Activated T-cell treated with anti-CD3 and anti-CD28 coated beads for 24 hours (primary cell): ENCODE measurements around the gene KRT73.
"Not testable (repeated sequence)": the region's sequence is repeated elsewhere in the genome, so short reads cannot be mapped to it uniquely, and the experiment has no call there.

ENCODE experiments used
- DNase-seq: peaks from one replicate; pipeline ENCODE4 v3.0.0-alpha.2; 2020; ENCODE audit warnings: low read depth

The KRT73 gene

DNA sequence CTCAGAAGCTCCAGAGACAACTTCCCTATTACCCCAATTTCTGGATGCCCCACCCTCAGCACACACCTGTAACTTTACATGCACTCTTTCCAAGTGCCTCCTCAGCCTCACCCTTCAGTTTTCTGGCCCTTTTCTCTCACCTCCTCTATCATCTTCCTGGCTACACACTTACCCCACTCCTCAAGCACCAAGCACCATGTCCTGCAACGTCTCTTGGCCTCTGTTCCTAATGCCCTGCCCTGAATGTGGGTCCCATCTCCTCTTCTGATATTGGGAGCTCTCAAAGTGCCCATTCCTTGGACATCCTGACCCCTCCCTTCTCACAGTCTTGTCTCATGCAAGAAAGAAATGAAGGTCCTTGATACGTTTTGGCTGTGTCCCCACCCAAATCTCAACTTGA, 18.3 kb downstream of the KRT73 start:
- DNase-seq: no peak

DNA sequence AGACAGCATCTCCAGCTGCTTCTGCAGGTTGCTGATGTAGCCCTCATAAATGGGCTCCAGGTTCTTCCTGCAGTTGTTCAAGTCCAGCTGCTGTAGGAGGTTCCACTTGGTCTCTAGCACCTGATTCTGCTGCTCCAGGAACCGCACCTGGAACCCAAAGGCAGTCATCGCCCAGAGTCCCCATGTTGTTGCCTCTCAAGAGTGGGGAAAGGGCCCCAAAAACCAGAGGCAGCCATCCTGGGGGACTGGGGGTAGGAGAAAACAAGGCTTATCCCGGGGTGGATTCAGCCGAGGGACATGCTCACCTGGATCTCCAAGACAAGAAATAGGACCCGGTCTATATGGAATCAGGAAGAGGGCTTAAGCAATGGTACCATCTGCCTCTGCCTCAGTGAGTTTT, 19.4 kb downstream of the KRT73 start:
- DNase-seq: no peak

DNA sequence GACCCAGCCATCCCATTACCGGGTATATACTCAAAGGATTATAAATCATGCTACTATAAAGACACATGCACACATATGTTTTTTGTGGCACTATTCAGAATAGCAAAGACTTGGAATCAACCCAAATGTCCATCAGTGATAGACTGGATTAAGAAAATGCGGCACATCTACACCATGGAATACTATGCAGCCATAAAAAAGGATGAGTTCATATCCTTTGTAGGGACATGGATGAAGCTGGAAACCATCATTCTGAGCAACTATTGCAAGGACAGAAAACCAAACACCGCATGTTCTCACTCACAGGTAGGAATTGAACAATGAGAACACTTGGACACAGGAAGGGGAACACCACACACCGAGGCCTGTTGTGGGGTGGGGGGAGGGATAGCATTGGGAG, 24.1 kb downstream of the KRT73 start:
- DNase-seq: not testable (repeated sequence)

DNA sequence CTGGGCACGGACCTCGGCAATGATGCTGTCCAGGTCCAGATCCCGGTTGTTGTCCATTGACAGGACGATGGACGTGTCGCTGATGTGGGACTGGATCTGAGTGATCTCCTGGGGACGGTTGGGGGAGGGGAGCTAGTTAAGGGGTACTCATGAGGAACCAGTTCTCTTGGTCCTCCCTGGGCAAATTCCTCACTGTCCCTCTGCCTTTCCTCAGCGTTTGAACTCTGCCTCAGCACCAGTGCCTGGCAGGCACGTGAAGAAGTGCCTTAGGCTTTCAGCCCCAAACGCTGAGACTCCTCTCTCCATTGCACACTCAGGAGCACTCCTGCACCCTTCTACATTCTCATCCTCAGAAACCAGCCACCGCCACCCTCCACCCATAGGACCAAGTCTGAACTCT, 26.8 kb downstream of the KRT73 start:
- no peak for DNase-seq

DNA sequence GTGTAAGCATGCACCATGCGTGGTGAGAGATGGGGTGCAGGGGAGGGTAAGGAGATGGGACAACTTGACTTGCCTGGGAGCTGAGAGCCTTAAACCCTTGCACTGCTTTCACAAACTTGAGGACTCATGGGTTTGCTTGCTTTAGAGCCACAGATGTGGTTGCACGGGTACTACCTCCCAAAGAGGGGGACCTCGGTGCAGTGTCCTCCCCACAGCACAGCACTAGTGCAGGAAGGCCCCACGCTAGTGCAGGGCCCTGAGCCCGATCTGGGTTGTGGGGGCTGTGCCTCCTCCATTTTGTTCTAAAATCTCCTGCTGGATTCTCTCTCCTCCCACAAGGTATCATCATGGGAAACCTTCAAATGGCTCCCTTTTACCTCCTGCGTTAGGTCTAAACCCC, 28.3 kb downstream of the KRT73 start:
- no peak for DNase-seq

DNA sequence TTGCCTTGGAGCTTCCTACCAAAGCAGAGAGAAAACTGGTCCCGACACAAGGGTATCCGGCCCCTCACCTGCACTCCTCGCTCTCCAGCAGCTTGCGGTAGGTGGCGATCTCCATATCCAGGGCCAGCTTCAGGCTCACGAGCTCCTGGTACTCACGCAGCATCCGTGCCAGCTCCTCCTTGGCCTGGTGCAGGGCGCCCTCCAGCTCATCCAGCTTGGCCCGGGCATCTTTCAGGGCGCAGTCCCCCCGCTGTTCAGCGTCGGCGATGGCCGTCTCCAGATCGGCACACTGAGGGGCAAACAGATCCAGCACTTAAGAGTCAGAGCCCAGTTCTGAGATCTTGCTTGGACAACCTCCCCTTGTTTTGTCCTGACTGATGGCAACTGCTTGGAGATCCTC, 30.8 kb downstream of the KRT73 start:
- DNase-seq: no peak

DNA sequence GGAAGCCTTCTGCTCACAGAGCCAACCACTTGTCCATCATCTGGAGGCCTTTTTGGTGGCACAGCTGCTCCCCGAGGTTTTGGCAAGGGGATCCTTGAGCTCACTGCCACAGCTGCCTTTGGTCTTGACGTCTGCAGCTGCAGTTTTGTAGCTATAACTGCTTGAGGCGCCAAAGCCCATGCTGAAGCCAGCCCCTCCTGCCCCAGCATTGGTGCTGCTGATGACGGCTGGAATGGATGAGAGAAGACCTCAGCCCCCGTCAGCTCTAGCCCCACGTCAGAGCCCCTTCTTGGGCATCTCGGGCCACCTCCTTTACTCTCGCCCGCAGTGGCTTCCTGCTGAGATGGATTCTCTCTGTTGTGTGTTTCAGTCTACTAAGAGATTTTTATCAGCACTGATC, 32.4 kb downstream of the KRT73 start:
- no peak for DNase-seq

DNA sequence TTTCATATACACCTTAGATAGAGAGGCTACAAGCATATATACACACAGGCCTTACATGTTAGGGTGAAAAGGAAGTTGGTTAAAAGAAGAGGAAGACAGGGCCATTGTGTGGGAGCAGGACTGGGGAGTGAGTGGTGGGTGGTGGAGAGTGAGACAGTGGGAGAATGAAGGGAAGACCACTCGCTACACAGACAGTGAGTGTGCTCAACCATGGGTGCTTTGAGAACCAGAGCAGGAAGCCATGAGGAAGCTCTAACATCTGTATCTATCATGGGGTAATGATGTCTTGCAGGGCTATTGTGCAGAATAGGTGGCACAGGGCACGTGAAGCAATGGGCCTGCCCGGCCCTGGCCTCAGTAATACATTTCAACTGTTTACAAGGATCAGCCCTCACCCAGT, 33.3 kb downstream of the KRT73 start:
- DNase-seq: no peak

DNA sequence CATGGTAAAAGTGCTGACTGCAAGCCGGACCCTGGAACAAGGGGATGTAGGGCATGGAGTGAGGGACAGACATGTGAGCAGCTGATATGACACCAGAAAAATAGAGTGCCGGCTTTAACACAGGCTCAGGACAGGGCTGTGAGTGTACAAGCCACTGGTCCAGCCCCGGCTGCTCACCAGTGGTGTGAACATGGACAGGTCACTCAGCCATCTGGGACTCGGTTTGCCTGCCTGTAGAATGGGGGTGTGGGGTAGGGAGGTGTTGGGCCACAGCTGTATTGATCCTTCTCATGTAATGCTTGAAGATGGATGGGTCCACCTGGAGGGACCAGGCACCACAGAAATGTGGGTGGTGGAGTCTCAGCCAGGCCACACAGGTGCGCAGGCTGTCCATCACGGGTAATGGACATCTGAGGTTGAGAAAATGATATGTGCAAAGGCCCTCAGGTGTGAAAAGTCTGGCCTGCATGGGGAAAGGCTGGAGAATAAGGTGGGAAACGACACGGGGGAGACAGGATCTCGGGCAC, 34.1 kb downstream of the KRT73 start:
- no peak for DNase-seq

DNA sequence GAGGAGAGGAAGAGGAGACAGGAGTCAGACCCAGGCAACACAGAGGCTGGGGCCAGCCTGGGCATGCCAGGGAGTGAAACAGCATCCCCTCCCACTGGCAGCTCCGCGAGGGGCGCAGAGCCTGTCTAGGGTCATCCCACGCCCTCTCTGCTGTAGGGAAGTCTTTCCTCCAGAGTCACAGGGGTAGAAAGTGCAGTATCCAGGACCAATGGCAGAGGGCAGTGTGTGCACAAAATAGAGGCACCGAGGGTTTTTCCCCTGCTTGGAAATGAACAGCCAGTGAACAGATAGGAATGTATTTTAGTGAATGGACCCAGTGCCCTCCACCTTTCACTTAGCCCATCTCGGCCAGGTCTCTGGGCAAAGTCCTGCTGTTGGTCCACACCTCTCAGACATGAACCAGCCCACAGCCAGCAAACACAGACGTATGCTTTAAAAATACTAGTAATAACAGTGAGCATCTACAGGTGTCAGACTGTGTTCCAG, 35.3 kb downstream of the KRT73 start:
- peak; percentile 61 for DNase-seq

DNA sequence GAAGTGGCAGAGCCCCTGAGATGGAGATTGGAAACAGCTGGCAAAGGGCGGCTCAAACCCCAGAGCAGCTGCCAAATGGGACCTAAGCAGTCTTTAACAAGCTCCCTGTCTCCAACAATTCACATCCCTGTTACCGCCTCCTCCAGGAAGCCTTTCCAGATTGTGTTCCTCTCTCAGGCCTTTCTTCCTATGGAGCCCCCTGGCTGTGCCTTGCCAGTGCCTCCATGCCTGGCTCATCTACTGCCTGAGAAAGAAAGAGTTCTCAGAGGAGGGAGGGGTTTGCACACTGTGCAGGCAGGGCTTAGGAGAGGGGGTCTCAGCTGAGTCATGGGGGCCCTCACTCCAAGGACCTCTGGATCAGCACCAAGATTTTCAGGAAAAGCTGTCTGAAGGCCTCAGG, 35.9 kb downstream of the KRT73 start:
- DNase-seq: no peak

DNA sequence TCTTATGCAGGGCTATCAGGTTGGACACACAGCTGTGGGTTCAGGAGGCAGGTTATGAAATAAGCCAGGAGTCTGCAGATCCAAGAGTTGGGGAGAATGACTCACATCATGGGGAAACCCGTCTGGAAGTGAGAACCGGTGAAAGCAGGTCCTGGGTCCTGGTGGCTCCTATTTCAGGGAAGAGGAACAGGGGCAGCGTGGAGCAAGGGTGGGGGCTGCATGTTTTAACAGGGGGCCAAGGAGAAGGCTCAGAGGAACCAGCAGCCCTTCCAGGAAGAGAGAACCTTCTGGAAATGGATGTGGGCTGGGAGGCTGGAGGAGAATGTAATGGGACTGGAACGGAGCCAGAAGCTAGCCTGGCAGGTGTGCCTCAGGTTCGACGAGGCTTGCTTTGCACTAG, 36.9 kb downstream of the KRT73 start:
- DNase-seq: no peak

DNA sequence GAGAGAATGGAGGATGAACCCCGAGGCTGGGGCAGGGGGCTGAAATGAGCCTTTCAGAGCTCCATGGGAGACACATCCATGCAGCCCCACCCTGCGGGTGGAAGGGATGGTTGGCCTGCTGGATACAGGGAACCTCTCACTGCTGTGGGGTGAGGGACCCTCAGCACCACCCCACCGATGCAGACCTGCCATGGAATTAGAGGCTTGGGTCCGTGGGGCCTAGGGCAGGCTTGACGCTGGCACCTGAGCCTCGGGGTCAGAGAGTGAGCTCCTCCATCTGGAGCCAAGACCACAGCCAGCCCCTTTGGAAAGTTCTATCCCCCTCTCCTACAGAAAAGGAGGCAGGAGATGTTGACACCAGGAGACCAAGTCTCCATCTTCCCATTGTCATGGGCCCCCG, 37.3 kb downstream of the KRT73 start:
- no peak for DNase-seq

DNA sequence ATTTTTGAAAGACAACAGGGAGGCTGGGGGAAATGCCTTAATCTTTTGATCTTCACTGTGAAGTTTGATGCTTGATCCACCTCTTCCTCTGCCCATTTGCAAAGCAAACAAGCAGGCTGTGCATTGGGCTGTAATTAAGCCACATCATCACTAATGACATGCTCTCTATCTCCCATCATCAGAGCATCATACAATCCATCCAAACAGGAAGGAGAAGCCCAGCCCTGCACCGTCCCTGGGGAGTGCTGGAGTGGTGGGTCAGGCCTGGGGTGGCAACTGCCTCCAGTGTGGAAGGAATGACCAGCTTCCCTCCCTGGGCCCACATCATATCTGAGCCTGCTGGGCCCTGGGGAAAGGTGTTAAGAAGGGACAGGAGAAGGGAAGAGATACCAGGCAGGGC, 37.9 kb downstream of the KRT73 start:
- DNase-seq: no peak

DNA sequence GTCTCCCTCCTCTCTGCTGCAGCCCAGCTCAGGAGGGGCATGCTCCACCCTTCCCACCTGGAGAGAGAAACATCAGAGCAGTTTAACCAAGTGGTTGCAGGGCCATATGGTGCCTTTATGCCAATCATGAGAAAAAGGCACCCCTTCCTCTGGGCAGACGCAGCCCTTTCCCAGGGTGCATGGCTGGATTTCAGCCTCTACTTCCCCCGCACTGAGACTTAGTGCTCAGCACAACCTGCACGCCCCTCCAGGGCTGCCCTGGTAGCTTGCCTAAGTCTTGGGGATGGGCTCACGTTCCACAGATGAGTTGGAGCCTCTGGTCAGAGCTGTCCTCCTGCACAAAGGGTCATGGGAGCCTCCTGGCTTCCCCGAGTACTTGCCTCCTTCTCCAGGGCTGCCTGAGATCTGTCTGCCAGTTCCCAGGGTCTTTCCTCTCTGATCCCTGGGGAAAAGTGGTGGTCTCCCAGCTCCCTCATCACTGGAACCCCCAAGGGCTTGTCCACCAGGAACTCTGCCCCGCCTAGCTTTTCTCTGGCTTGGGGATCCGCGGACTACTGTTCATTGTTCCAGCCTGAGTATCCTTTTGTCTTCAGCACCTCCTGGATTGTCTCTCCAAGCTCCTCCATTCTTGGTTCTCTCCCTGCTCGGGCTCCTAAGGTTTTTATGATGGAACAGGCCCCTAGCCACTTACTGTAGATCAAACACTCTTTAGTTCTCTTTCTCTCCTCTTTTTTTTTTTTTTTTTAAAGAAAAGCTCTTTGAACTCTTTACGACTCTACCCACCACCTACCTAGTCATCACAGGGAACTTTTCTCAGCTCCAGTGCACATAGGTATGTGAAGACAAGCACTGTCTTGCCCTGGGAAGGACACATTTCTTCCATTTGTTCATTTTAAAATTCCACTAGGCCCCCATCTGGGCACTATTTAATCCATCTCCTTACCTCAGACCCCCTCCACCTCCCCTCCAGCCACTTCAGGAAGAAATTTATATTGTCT, 38.6 kb downstream of the KRT73 start:
- no peak for DNase-seq

DNA sequence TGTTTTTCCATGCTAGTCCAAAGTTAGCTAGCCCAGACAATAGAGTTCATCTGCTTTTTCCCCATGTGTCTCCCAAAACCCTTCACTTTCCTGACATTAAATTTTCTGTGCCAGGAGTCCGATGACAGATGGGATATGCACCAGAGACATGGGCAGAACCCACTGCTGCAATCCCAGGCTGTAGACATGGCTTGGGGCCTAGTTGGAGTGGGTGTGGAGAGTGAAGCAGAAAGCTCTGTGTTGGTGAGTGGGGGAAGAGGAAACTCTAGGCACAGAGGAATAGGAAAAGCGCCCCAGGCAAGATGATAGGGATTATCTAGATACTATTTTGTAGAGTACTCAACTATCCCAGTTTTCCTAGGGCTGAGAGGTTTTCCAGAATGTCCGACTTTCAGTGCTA, 39.9 kb downstream of the KRT73 start:
- DNase-seq: no peak

DNA sequence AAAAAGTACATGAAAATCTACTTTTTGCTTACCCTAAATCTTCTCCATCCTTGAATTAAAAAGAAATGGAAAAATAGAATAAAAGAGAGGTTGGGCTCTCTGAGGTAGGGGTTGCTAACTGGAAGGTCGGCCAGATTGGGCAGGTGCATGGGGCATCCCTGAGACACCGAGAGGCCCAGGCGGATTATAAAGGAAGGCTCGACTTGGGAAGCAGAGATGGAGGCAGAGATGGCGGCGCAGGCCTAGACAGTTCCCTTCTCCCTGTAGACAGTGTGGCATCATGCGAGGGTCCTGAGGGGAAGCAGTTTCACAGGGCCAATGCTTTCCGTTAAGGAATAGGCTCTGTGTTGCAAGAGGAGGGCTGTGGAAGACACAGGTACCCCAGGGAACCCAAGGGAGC, 41.0 kb downstream of the KRT73 start:
- DNase-seq: no peak

DNA sequence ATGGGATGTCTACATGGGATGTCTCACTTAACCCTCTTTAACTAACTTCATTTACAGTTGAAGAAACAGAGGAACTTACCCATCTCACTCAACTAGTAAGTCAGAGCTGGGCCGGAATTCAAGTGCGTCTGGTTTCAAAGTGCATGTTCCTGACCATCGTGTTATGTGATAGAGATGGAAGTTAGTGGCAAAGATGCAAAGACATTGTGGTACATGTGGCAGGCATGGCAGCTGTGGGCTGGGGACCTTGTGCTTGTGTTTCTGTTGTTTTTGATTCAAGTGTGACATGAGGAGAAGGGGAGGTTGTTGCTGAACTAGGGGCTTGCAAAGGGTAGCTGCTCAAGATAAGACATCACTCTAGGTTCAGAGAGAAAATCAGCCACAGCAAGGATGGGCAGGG, 42.4 kb downstream of the KRT73 start:
- no peak for DNase-seq

DNA sequence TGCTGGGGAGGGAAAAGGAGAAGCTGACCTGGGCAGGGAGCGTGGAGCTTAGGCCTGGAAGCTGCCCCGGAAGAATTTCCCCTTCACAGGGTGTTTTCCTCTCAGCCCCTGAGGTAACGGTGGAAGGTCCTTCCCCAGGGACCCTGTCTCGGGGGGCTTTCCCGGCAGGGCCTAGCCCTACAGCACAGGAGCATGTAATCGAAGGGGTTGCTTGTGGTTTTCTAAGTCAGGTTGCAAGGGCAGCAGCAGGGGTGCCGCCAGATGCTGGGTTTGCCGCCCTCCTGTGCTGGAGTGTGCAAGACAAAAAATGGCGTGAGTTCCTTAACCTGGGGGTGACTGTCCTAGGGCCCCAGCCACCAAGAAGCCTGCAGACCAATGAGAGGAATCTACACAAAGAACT, 43.1 kb downstream of the KRT73 start:
- no peak for DNase-seq

DNA sequence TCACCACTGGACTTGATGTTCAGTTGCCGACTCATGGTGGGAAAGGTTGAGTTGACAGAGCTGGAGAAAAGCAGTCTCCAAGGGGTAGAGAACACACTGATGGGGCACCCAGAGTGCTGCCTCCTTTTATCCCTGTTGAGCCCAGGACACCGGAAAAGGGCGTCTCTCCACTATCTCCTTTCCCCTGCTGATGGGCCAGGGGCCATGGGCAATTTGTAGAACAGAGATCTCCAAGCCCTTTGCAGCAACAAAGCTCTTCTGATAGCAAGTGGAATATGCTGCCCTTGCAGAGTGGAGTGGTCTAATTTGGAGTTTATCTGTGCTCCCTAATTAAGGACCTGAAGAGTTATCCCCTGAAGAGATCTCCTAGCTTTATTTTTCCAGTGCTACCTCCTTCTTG, 44.6 kb downstream of the KRT73 start, which contains the start of gene KRT74:
Gene KRT74 (minus strand): TSS at position 101 of the 400 bp plus-strand sequence. CDS start 66 bp downstream, at position 35.
- no peak for DNase-seq

DNA sequence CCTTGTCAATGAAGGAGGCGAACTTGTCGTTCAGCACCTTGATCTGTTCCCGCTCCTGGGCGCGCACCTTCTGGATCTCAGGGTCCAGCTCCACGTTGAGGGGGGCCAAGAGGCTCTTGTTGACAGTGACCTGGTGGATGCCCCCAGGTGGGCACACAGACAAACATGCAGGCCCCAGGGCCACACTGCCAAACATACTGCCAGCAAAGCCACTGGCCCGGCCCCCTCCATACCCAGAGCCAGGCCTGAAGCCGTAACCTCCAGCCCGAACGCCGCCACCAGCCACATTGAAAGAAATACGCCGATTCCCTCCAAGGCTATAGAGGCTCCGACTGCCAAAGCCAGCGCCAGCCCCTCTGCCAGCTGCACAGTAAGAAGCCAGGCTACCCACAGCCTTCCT, 45.1 kb downstream of the KRT73 start:
- no peak for DNase-seq

DNA sequence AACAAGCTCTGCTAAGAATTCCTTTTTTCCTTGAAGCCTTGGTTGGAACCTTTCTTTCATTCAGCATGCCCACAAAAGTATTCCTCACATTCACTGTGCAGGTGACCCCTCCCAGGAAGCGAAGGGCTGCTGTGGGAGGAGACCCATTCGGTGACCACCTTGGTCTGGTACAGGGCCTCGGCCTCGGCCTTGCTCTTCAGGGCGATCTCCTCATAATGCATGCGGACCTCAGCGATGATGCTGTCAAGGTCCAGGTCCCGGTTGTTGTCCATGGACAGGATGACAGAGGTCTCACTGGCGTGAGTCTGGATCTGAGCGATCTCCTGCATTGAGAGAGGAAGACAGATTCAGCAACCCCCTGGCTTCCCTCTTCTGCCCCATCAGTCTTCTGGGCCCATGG, 47.8 kb downstream of the KRT73 start:
- DNase-seq: no peak

DNA sequence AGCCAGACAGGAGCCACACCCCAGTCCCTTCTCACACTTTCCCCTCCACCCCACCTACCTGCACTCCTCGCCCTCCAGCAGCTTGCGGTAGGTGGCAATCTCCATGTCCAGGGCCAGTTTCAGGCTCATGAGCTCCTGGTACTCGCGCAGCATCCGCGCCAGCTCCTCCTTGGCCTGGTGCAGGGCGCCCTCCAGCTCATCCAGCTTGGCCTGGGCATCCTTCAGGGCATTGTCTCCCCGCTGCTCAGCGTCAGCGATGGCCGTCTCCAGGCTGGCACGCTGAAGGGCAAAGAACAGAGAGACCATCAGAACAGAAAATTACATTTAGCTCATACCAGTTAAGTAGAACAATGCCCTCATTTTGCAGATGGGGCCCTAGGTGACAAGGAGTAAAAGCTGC, 50.2 kb downstream of the KRT73 start:
- no peak for DNase-seq
